NK-92 (cell line): Measurements from ENCODE around the gene NEDD4L.

Experiments
- DNase-seq: peaks from one replicate; lab custom pipeline; 2025; ENCODE audit not compliant: unreplicated experiment; lab: John Stamatoyannopoulos, UW

Gene NEDD4L

DNA sequence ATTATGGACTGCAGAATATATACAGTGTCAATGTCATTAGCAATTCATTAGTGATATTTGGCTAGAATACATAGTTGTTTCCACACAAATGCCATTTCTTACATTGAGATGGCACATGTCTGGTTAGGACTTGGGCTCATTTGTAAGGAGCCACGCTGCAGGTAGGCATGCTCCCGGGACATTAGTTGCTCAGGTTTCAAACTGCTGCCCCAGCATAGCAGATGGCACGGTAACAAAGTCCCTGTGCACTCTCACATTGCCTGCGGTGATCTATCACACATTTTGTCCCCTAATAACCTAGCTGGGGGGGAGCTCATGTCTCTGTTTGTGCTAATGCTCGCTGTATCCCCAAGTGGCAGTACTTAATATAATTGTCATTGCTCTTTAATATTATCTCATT, 185.1 kb downstream of the NEDD4L start:
- no peak for DNase-seq

DNA sequence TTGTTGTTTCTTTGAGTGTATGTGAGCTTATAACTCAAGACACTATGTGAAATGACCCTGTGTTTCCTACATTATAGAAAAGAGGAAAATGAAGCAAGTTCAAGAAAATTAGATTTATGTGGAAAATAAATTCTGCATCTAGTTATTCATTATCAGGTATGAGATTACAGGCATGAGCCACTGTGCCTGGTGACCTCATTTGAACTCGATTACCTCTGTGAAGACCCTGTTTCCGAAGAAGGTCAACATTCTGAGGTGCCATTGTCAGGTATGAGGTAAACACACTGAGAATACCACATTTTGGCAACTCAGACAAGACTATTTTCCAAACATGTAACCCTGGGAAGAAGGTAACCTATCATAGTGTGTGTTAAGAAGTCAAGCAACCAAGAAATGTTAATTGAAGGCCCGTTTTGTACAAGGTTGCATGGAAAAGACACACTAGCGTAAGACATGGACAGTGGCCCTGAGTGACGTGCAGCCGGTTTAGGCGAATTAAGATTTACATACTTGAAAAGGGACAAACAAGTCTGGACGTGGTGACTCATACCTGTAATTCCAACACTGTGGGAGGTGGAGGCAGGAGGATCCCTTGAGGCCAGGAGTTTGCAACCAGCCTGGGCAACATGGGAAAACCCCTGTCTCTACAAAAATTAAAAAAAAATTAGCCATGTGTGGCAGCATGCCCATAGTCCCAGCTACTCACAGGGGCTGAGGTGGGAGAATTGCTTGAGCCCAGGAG, 186.6 kb downstream of the NEDD4L start:
- no peak for DNase-seq

DNA sequence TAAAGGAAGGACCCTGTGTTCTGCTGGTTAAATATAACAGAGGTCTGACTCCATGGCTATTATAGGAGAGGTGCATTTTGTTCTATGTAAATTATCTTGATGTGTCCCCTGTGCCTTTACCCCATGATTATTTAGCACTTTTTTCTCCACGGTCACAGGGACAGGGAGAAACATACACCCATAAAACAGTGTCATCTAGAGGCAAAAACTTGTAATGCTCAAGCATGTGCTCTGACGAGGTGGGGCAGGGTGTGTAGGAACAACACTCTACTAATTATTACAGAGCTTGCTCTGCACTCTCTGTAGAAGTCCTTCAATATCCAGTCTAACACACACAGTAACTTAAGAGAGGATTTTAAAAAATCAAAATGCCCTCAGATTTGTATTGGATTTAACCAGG, 187.9 kb downstream of the NEDD4L start:
- DNase-seq: no peak

DNA sequence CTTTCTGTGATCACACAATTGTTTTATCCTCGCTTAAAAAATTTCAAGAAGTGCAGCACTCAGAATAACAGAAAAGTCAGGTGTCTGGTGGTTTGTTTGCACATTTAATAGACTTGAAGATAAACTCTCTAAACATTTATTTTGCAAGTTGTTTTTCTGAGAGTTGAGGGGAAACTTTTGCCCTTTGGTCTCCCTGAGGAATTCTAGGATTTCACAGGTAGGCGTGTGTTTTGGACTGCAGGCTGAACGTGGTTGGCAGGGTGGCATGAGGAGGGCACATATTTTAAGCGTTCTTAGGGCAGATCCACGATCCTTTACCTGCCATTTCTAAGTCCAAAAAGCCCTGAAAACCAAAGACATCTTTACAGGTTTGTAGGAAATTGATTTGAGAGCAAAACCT, 188.6 kb downstream of the NEDD4L start:
- DNase-seq: no peak

DNA sequence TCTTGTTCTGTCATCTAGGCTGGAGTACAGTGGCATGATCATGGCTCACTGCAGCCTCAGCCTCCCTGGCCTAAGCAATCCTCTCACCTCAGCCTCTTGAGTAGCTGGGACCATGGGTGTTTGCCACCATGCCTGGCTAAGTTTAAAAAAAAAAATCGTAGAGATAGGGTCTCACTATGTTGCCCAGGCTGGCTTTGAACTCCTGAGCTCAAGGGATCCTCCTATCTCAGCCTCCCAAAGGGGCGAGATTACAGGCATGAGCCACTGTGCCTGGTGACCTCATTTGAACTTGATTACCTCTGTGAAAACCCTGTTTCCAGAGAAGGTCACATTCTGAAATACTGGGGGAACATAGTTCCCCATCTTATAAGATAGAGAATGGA, 190.3 kb downstream of the NEDD4L start:
- DNase-seq: no peak

DNA sequence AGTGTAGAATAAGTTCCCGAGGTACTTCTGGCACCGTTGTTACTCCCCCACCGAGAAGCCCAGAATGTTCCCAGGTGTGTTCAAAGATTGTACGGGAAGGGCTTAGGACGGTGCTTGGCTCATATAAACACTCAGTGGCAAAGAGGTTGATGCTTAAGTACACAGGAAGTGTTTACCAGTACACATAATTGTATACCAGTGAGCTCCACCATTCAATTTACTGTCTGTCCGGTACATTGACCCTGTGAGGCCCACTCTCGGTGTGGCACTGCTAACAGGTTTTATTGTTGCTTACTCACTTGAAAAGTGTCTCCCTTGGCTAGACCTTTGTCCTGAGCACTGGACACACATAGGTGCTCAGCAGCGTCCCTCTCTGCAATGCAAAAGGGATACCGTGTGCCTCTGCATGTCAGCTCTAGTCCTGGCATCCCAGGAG, 191.0 kb downstream of the NEDD4L start:
- DNase-seq: no peak

DNA sequence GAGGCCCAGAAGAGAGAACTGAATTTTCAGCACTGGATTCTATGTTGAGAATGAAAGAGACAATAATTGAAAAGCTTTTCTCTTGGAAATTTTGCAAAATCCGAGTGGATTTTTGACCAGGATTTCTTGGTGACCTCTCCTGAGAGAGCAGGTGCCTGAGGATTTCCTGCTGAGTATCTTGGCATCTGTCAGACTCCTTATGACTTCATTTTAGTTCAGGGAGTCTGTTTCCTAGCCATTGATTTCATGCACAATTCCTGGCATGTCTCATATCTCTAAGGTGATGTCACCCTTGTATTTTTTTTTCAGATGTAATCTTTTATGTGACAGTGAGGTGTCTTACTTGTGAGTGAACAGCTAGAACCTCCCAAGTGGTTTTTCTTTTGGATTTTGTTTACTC, 195.9 kb downstream of the NEDD4L start:
- no peak for DNase-seq

DNA sequence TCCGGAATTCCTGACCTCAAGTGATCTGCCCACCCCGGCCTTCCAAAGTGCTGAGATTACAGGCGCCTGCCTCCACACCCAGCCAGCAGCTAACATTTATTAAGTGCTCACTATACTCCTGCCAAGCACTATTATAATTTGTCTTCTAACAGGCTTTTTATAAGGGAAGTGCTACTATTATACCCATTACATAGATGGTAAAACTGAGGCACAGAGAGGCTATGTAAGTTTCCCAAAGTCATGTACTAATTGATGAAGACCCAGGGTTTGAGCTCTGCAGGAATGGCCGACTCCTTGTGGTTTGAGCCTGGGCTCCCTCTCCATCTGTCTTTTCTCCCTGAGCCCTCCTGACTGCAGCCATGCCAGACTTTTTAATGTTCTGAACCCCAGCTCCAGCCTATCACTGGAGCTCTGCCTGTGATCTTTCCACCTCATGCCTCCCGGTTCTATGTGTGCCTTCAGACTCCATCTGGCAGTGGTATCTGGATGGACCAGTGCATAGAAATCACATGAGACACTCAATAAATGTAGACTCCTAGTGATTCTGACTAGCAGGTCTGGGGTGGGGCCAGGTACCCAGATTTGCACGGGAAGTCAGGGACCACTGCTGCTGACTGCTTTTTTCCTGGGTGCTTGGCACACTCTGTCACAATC, 197.1 kb downstream of the NEDD4L start:
- DNase-seq: no peak

DNA sequence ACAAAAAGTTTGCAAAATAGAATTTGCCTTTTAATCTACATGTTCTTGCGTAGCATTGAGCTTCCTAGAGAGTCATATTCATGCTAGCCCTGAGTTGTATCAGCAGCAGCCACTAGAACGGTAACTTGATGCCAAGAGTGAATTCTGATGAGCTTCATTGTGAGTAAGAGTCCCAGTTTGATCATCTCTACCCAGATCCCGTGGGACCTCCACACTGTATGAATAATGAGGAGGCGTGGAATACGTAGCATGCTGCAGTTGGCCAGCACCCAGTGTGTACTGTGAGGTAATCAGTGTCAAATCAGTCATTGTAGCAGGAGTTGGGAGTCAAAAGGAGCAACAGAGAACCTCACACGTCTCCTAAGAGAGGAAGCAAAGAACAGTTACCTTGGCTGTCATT, 197.9 kb downstream of the NEDD4L start:
- DNase-seq: no peak

DNA sequence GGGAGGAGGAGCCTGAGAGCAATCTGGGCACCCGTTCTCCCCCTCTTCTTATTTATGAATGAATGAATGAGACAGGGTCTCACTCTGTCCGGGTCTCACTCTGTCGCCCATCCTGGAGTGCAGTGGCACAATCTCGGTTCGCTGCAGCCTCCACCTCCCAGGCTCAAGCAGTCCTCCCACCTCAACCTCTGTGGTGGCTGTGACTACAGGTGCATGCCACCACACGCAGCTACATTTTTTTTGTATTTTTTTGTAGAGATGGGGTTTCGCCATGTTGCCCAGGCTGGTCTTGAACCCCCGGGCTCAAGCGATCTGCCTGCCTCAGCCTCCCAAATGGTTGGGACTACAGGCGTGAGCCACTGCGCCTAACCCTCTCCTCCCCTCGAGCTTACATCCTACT, 198.4 kb downstream of the NEDD4L start:
- no peak for DNase-seq

DNA sequence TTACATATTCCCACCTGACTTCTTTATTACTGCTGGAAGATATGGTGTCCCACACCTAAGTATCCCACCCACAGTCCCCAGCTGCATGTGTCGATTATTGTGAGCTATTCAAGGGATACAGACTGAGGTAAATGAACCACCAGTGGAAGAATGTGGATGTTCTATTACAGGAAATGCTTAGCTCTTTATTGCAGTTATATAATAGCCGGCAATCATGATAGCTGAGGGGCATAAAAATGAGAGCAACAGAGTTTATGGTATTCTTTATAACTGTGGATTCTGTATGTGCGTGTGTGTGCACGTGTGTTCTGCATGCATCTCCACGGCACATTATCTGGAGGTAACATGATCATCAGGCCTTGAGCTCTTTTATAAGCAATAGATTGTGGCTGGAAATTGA, 198.9 kb downstream of the NEDD4L start:
- DNase-seq: no peak

DNA sequence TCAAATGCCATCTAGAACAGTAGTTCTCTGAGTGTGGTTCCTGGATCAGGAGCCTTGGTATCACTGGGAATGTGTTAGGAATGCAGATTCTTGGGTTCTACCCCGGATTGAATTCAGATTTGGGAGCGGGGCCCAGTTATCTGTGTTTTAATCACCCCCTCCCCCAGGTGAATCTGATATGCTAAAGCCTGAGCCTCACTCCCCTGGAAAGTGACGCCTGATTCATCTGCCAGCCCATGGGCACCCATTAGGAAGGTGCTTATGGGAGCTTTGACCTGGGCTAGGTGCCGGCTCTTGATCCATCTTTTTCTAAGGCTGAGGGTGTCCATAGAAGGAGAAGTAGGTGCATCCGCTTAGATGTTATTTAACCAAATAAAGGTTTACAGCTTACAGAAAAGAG, 199.4 kb downstream of the NEDD4L start:
- no peak for DNase-seq

DNA sequence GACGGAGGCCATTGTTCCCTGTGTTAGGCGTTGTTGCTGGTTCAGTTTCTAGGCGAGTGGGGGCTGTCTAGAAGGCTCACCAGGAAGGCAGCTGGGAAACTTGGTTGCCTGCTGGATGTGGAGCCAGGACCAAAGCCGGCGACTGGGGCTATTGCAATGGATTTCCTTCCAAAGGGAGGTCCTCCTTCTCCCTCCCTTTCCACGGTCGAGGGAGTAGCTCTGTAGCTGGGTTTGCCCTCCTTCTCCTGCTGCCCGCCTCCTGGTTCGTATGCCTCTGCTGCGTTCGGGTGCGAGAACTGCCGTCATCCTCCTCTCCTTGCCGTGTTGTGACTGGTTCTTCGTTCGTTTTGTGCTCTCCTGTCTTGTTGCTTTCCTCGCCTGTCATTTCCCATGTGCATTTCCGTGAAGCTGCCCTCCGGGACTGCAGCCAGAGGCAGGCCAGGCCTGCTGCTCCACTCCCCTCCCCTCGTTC, 203.4 kb downstream of the NEDD4L start:
- DNase-seq: no peak

DNA sequence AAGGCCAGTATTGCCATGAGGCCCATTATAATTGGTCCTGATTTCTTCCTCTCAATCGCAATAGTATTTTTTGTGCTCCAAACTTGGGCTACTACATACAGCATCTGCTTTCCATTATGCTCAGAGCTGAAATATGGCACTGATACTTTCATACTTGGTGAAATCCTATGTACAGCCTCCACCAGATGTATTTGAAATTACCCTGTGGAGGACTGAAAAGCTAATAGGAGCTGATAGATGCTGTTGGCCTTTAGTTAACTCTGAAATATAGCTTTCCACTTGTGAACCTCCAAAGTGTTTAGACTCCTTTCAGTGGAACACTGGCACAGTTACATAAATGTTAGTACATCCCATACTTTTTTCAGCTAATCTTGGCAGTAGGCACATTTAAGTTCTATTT, 205.7 kb downstream of the NEDD4L start:
- DNase-seq: no peak

DNA sequence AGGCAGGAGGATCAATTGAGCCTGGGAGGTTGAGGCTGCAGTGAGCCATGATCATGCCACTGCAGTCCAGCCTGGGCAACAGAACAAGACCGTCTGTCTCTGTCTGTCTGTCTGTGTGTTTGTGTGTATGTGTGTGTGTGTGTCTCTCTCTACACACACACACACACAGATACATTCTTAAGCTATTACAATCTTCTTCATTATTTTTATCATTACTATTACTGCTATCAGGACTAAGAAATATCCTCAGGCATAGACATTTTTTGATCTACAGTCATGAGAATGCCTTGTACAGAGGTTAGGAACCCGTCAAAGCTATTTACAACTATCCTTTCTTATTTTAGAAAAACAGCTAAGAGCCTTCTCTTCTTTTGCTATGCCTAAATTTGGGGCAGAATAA, 207.4 kb downstream of the NEDD4L start:
- DNase-seq: no peak

DNA sequence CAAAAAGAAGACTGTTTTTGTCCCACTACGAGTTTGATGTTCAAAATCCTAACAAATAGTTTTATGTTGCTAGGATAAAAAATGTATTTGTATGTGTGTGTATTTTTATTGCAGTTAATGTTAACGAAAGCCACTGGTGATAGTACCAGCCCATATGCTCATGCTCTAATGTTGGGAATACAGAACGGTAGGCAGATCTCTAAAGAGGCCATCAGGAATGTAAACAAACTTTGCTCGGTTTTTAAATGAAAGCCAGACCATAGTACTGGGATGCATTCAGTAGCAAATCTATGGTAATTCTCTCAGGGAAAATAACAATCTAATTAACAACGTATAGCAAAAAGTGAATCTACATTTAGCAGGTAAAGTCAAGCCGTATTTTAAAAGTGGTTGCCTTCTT, 208.1 kb downstream of the NEDD4L start:
- DNase-seq: no peak

DNA sequence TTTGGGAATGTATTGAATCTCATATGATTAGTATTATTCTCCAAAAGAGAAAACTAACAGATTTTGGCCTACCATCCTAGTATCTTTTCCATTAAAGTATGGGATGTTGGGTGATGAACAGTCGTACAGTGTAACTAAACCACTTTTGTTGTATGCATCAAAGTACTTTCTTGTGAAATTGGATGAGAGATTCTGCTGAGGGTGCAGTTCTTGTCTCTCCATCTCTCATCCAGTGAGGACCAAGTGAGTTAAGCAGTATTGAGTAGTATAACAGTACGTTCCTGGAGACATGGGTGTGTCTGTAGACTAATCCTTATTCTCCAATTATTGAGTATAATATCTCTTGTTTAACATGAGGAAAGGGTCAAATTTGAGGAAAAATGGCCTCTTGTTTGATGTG, 209.3 kb downstream of the NEDD4L start:
- no peak for DNase-seq

DNA sequence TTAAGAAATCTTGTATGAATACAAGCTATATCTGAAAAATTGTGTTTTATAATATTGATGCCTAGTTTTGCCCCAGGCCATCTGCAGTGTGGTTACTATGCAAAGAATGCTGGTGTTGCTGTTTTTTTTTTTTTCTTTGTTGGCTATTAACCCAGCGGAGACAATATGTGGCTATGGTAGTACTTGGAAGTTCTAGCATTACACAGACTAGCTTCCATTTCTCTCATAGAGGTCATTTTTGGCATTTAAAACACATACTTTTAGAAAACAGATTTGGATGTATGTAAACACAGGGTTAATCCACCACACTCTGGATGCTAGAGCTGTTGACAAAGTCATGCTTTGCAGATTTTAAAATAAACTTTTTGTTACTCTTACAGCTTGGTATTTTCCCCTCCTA, 209.8 kb downstream of the NEDD4L start:
- DNase-seq: no peak

DNA sequence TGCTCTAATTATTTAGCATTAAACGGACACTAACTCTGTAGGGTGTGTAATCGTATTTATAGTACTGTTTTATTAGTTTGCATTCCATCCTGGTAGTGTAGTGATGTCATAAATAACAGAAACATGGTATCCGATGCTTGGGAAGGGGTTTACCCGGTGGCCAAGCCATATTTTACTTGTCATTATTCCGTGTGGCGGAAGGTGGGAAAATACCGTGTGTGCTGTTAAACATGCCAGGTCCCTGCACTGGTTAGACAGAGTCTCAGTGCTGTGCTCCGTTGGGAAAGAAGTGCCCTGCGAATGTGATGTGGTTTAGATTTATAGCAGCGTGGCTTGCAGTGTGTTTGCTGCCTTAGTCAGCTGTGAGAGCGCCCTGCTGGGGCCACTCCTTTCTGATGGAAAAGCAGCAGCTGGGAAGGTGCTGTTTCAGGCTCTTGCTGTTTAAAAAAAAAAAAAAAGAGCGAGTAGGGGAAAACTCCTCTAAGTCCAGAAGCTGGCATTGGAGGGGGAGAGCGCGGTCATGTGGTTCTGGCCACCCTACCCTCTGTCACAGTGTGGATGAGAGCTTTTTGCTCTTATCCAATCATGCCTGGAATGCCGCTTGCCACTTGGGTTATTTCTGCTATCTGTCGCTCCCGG, 211.0 kb downstream of the NEDD4L start:
- DNase-seq: no peak

DNA sequence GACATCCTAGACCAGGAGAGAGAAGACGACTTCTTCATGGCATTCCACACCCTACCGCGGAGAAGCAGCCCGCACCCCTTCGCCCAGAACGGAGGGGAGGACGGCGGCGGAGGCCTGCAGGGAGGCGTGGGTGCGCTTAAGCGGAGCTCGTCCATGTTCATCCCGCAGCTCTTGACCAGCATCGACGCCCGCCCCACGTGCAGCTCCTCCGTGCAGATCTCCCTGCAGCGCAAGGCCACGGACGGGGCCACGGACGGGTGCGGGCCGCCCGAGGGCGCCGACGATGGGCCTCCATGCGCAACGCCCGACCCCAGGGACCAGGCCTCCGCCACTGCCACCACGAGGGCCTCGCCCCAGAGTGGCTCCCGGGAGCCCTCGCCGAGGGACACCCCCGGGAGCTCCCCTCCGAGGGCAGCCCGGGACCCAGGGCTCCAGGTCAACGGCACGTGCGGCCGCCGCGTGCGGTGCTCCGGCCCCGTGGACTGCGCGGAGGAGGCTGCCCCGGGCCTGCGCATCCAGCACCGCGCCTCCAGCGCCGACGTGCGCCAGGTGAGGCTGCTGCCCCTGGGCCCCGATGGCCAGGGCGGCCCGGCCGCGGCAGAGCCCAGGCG, 211.8 kb downstream of the NEDD4L start:
- no peak for DNase-seq

DNA sequence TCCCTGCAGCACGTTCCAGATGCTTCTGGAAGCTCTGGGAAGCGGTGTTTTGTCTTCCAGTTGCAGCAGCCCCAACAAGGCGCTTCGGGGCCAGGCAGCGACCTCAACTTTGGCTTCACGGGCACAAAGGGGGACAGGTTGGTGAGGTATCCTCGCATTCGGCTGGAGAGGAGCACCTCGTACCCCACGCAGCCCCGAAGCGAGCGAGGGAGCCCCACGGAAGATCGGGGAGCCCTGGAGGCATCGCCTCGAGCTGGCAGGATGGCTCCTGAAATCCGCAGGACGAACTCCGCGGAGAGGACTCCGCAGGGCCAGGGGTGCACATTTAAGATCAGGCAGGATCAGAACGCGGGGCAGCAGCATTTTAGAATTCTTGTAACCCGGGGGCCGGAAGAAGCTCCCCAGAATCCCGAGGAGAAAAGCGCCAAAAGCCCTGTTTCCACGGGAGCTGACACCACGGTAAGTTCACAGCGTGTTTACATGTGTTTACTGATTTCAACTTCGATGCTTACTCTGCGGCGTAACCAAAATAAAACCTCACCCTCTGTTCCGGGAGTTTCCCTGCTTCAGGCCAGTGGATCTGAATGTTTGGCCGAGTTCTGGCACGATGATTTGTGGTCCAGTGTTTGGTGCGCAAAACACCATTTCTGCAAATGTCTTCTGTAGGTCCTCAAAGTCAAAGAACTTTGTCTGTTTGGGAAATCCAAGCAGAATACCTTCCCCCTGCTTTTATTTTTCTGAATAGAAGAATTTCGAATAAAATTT, 212.5 kb downstream of the NEDD4L start:
- DNase-seq: no peak
